PC-3 (cell line): ENCODE results near the gene IMPA2.

Experiments
- EZH2 ChIP-seq: fragments of 300-600 bp; sonication (generic); IDR thresholded peaks from one replicate; pipeline ENCODE4 v1.6.1; 2017; ENCODE audit warnings: antibody characterized with exemption, mild to moderate bottlenecking, low read length; ENCODE audit not compliant: unreplicated experiment
- TF ChIP-seq, protein P1 (sequence below): fragments of 300-600 bp; sonication (generic); conservative IDR thresholded peaks from 2 replicates; pipeline ENCODE4 v1.5.1; 2017; ENCODE audit warnings: antibody characterized with exemption, low read depth, mild to moderate bottlenecking, low read length

DNA sequence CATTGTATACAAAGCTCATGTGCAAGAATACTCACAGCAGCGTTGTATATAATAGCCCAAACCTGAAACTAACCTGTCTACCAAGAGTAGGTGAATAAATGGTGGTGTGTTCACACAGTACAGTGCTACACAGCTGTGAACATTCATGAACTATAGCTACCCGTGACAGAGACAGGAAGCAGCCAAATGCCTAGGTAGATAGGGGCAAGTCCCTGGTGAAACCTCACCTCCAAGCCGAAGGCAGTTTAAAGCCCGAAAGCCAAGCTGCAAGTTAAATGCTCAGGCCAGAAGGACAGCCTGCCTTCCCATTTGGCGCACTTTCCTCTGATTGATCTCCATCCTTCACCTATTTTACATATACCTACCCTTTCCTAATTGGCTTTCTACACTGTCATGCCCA is 36.5 kb upstream of the IMPA2 start:
- TF ChIP-seq, protein P1, sequence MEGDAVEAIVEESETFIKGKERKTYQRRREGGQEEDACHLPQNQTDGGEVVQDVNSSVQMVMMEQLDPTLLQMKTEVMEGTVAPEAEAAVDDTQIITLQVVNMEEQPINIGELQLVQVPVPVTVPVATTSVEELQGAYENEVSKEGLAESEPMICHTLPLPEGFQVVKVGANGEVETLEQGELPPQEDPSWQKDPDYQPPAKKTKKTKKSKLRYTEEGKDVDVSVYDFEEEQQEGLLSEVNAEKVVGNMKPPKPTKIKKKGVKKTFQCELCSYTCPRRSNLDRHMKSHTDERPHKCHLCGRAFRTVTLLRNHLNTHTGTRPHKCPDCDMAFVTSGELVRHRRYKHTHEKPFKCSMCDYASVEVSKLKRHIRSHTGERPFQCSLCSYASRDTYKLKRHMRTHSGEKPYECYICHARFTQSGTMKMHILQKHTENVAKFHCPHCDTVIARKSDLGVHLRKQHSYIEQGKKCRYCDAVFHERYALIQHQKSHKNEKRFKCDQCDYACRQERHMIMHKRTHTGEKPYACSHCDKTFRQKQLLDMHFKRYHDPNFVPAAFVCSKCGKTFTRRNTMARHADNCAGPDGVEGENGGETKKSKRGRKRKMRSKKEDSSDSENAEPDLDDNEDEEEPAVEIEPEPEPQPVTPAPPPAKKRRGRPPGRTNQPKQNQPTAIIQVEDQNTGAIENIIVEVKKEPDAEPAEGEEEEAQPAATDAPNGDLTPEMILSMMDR = no peak
- no peak for TF ChIP-seq EZH2
